ENCODE measurements around the gene CHST8.

- TF ChIP-seq POLR2AphosphoS5 (IDR thresholded peaks at IDR 0.05; ENCODE audit: borderline replicate concordance, low read depth, low read length) (no peak), EZH2 (IDR thresholded peaks at IDR 0.05) (no peak)
These were observed 102.4 kb downstream of the CHST8 start for GRCh38 chr19:33724021-33724720.
